ENCODE measurements around the gene TMEM131.

TMEM131 gene

DNA sequence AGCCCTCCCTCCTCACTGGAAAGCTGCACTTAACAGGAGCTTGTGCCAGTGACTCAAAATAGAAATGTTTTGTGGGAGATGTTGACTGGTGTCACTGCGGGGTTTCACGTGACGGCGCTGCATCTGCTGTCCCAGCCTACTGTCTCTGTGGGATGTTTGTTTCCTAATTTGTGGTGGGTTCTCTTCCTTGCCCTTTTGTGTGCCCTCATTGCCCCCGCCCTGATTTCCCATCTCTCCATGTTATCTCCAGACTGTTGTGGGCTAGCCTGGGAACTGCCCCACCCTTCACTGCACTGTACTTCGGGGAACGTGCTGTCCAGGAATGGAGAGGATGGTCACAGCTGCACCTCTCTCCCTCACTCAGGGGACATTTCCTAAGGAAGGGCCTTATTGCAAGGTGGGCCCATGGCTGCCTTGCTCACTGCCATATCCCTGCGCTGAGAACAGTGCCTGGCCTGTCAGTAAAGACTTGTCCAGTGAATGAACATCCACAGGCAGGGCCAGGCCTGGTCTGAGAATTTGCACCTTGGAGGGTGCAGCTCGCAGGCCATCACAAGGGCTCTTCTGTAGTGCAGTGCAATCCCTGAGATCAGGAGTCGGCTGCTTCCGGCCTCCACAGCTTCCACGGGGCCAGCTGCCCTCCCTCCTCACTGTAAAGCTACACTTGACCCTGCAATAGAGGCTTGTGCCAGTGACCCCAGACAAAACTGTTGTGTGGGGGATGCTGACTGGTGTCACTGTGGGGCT is 264.3 kb downstream of the TMEM131 start:
- no peak for DNase-seq (ENCODE audit: low read depth)
- H3K4me3 ChIP-seq (replicated peaks; ENCODE audit: low read depth, low read length) = no peak overlapping the region
- no peak for TF ChIP-seq CTCF (IDR thresholded peaks at IDR 0.05; ENCODE audit: low read length, missing control alignments)

GRCh38 chr2:97730245-97730644 is 265.5 kb downstream of the TMEM131 start:
- DNase-seq (ENCODE audit: low read depth) = peak; percentile 33
- no peak for TF ChIP-seq CTCF (IDR thresholded peaks at IDR 0.05; ENCODE audit: low read length, missing control alignments)
- H3K4me3 ChIP-seq (replicated peaks; ENCODE audit: low read depth, low read length) = no peak overlapping the region

DNA sequence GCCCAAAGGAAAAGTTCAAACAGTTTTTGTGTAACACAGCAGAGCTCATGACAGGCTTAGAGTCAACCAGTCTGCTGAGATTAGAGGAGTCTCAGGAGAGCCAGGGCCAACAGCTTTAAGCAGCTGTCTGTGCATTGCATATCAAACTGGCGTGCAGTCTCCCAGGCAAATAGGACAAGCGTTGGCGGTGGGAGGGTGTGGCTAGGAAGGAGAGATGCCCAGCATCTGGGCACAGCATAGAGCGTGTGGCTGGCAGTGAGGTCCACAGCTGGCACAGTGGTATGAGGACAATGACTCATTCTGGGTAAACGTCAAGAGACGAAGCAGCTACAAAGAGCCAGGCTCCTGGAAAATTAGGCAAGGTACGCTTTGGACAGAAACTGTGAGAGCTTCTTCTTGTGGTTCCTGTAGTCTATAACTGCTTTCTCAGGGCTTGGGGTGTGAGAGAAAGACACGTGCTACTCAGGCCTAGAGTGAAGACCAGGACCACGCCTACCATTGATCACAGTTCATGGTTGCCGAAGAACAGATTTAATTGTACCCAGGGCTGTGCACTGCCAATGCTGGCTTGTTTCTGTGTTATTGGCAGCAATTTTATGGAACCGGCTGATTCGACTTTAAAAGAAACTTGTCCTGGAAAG is 267.5 kb downstream of the TMEM131 start:
- DNase-seq (ENCODE audit: low read depth) = peak; percentile 33
- TF ChIP-seq CTCF (IDR thresholded peaks at IDR 0.05; ENCODE audit: low read length, missing control alignments) = no peak

DNA sequence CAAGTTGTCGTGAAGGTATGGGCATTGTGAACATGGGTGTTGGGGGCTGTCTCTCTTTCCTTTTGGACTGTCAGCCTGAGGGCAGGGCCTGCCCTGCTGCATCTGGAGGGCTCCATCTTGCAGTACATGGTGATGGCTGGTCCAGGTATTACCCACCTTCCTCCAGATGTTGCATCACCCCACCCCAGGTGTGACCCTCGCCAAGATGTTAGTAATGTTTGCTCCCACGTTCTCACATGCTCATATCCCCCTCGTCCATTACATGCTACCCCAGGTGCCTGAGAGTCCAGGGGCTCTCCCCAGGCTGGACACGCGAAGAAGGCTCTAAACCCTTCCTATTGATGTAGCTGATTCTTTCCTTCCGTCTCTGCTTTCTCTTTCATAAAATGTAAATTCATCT is 268.5 kb downstream of the TMEM131 start:
- H3K4me3 ChIP-seq (replicated peaks; ENCODE audit: low read depth, low read length) = no peak overlapping the region
- DNase-seq (ENCODE audit: low read depth) = no peak
- TF ChIP-seq CTCF (IDR thresholded peaks at IDR 0.05; ENCODE audit: low read length, missing control alignments) = no peak

More for the DNA sequence above, 267.5 kb downstream of the TMEM131 start:
- H3K4me3 ChIP-seq (replicated peaks; ENCODE audit: low read depth, low read length) = no peak overlapping the region

DNA sequence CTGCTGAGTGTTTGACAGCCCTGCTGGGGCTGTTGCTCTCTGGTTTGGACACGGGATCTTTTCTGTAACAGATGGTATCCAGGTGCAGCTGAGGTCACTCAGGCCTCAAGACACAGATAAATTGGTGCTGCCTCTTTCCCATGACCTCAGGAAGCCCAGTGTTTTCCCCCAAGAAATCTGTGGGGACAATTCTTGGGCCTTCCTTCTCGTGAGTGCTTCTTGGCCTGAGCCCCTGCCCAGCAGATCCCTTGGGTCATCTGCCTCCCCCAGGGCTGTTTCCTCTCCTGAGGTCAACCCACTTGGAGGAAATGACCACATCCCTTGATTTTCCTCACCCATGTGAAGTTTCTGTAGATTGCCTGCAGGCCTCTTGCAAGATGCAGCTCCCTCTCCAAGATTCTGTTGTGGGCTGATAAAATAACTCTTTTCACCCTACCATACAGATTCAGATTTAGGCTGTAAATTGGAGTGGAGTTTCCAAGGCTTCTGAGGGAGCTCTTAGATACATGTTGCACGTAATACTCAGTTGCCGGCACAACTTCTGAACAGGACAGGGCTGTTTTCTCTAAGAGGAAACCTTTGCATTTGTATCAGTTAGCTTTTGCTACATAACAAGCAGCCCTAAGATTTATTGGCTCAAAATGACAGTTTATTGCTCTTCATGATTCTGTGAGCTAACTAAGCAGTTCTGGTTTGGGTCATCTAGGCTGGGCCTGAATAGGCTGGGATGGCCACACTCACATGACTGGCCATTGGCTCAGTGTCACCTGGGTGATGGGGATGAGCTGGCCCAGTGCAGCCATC is 269.3 kb downstream of the TMEM131 start:
- no peak for TF ChIP-seq CTCF (IDR thresholded peaks at IDR 0.05; ENCODE audit: low read length, missing control alignments)
- DNase-seq (ENCODE audit: low read depth) = peak; percentile 22
- no peak overlapping the region for H3K4me3 ChIP-seq (replicated peaks; ENCODE audit: low read depth, low read length)

DNA sequence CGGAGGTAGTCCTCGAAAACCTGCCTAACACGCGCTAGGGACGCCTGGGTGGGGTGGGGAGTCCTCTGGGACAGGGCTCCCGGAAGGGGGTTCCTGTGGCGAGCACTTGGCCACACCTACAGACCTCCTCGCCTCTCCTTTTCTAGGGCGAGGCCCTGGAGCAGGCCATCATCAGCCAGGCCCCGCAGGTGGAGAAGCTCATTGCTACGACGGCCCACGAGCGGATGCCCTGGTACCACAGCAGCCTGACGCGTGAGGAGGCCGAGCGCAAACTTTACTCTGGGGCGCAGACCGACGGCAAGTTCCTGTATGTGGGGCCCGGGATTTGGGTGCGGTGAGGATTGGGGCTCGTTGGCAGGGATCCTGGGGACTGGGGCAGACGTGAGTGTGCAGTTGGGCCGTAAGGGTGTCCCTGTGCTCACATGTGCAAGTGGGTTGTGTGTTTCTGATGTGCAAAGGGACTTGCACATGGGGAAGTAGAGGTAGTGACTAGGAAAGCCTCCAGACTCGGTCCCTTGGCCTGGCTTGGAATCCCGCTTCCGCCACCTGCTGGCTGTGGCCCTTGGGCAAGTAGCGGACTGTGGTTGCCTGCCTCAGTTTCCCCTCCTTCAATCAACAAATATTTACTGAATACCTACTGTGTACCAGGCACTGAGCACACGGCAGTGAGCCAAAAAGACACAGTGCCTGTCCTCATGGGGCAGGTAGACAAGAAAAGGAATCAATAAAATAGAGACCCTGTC is 270.6 kb downstream of the TMEM131 start:
- H3K4me3 ChIP-seq (replicated peaks; ENCODE audit: low read depth, low read length) = no peak overlapping the region
- TF ChIP-seq CTCF (IDR thresholded peaks at IDR 0.05; ENCODE audit: low read length, missing control alignments) = no peak
- no peak for DNase-seq (ENCODE audit: low read depth)

Data from fibroblast of pulmonary artery (primary cell).